ENCODE data around the gene YRDC.

YRDC gene

GRCh38 chr1:37808369-37809319 lies 636 bp upstream of the YRDC start (continued):
- TF ChIP-seq ZNF140 (tag by site-specific recombination; IDR thresholded peaks at IDR 0.05) (no peak), REST (tag by site-specific recombination; IDR thresholded peaks at IDR 0.05) (no peak), ZNF596 (tag by site-specific recombination; IDR thresholded peaks at IDR 0.05) (peak; percentile 57), ZNF747 (tag by site-specific recombination; IDR thresholded peaks at IDR 0.05) (no peak), ZNF624 (tag by site-specific recombination; IDR thresholded peaks at IDR 0.05) (no peak), ZNF221 (tag by site-specific recombination; IDR thresholded peaks at IDR 0.05; ENCODE audit: borderline replicate concordance) (no peak), REPIN1 (tag by site-specific recombination; IDR thresholded peaks at IDR 0.05; ENCODE audit: low read depth) (no peak), ZBTB11 (tag by site-specific recombination; conservative IDR thresholded peaks at IDR 0.05; ENCODE audit: low read depth) (peak; percentile 15; the same call in 1 of the 2 replicates), ZNF302 (tag by site-specific recombination; IDR thresholded peaks at IDR 0.05; ENCODE audit: low read depth) (no peak), ZNF433 (tag by site-specific recombination; IDR thresholded peaks at IDR 0.05; ENCODE audit: low read depth) (no peak), ZBTB49 (tag by site-specific recombination; IDR thresholded peaks at IDR 0.05; ENCODE audit: low read depth) (no peak), ZNF10 (tag by site-specific recombination; IDR thresholded peaks at IDR 0.05) (no peak), GLI4 (tag by site-specific recombination; IDR thresholded peaks at IDR 0.05) (no peak), ZNF202 (tag by site-specific recombination; IDR thresholded peaks at IDR 0.05; ENCODE audit: borderline replicate concordance) (no peak), YY1 (tag by site-specific recombination; IDR thresholded peaks at IDR 0.05) (no peak), ZNF174 (tag by site-specific recombination; IDR thresholded peaks at IDR 0.05) (no peak), SETDB1 (IDR thresholded peaks at IDR 0.05; ENCODE audit: insufficient read length, low read length) (no peak), ZNF707 (tag by site-specific recombination; IDR thresholded peaks at IDR 0.05) (no peak)
- TF ChIP-seq, protein P1, sequence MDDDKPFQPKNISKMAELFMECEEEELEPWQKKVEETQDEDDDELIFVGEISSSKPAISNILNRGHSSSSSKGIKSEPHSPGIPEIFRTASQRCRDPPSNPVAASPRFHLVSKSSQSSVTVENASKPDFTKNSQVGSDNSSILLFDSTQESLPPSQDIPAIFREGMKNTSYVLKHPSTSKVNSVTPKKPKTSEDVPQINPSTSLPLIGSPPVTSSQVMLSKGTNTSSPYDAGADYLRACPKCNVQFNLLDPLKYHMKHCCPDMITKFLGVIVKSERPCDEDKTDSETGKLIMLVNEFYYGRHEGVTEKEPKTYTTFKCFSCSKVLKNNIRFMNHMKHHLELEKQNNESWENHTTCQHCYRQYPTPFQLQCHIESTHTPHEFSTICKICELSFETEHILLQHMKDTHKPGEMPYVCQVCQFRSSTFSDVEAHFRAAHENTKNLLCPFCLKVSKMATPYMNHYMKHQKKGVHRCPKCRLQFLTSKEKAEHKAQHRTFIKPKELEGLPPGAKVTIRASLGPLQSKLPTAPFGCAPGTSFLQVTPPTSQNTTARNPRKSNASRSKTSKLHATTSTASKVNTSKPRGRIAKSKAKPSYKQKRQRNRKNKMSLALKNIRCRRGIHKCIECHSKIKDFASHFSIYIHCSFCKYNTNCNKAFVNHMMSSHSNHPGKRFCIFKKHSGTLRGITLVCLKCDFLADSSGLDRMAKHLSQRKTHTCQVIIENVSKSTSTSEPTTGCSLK (tag by site-specific recombination; IDR thresholded peaks at IDR 0.05), result no peak
- TF ChIP-seq, protein P2, sequence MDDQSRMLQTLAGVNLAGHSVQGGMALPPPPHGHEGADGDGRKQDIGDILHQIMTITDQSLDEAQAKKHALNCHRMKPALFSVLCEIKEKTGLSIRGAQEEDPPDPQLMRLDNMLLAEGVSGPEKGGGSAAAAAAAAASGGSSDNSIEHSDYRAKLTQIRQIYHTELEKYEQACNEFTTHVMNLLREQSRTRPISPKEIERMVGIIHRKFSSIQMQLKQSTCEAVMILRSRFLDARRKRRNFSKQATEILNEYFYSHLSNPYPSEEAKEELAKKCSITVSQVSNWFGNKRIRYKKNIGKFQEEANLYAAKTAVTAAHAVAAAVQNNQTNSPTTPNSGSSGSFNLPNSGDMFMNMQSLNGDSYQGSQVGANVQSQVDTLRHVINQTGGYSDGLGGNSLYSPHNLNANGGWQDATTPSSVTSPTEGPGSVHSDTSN (CRISPR knock-in tag; IDR thresholded peaks at IDR 0.05), result no peak; the same call in 1 of the 2 replicates
- TF ChIP-seq, protein P3, sequence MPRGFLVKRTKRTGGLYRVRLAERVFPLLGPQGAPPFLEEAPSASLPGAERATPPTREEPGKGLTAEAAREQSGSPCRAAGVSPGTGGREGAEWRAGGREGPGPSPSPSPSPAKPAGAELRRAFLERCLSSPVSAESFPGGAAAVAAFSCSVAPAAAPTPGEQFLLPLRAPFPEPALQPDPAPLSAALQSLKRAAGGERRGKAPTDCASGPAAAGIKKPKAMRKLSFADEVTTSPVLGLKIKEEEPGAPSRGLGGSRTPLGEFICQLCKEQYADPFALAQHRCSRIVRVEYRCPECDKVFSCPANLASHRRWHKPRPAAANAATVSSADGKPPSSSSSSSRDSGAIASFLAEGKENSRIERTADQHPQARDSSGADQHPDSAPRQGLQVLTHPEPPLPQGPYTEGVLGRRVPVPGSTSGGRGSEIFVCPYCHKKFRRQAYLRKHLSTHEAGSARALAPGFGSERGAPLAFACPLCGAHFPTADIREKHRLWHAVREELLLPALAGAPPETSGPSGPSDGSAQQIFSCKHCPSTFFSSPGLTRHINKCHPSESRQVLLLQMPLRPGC (tag by site-specific recombination; IDR thresholded peaks at IDR 0.05), result peak; percentile 11; the same call in 1 of the 2 replicates
- TF ChIP-seq, protein P4, sequence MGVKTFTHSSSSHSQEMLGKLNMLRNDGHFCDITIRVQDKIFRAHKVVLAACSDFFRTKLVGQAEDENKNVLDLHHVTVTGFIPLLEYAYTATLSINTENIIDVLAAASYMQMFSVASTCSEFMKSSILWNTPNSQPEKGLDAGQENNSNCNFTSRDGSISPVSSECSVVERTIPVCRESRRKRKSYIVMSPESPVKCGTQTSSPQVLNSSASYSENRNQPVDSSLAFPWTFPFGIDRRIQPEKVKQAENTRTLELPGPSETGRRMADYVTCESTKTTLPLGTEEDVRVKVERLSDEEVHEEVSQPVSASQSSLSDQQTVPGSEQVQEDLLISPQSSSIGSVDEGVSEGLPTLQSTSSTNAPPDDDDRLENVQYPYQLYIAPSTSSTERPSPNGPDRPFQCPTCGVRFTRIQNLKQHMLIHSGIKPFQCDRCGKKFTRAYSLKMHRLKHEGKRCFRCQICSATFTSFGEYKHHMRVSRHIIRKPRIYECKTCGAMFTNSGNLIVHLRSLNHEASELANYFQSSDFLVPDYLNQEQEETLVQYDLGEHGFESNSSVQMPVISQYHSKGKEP (tag by site-specific recombination; IDR thresholded peaks at IDR 0.05), result no peak

All from HEK293 (cell line).